CD4-positive, CD25-positive, alpha-beta regulatory T cell (primary cell): Measurements from ENCODE around the gene KCNRG. TPM values are rescaled to one million over a fixed set of nuclear protein-coding genes. Genes with fewer than 3 reads are reported as not detected.
"Not testable (repeated sequence)": the region's sequence is repeated elsewhere in the genome, so short reads cannot be mapped to it uniquely, and the experiment has no call there.

Experiments used
- ATAC-seq, 2 donors: fragments of 150-1000 bp; cut with Tn5 transposase; one replicate each; pipeline ENCODE4 v1.10.0; 2021; ENCODE audit warnings: low read depth in 2 of 2, moderate number of reproducible peaks in 2 of 2, moderate library complexity in 1 of 2
- DNase-seq, 3 donors: peaks; one replicate each; pipeline versions ENCODE4 v3.0.0 to v3.0.0-alpha.2; 2012 to 2022; ENCODE audit warnings: mixed read lengths in 1 of 3
- H3K27ac ChIP-seq: one replicate; pipeline ENCODE4 v1.7.0; 2013; ENCODE audit warnings: mild to moderate bottlenecking, low read length; ENCODE audit not compliant: insufficient read depth, poor library complexity, severe bottlenecking
- H3K27me3 ChIP-seq: one replicate; pipeline ENCODE4 v1.7.0; 2013; ENCODE audit warnings: low read length; ENCODE audit not compliant: control insufficient read depth, insufficient read depth
- H3K36me3 ChIP-seq: one replicate; pipeline ENCODE4 v1.7.0; 2013; ENCODE audit warnings: mild to moderate bottlenecking, low read length, moderate library complexity; ENCODE audit not compliant: control insufficient read depth, insufficient read depth
- H3K4me1 ChIP-seq: 2 replicates; pipeline ENCODE4 v1.7.0; 2013; ENCODE audit warnings: mild to moderate bottlenecking, low read length; ENCODE audit not compliant: insufficient read depth, control insufficient read depth, poor library complexity, severe bottlenecking
- H3K4me3 ChIP-seq: one replicate; pipeline ENCODE4 v1.7.0; 2013; ENCODE audit warnings: low read depth, mild to moderate bottlenecking, low read length, moderate library complexity
- H3K9me3 ChIP-seq, 2 experiments: 1 replicate in 1 of 2; 2 replicates in 1 of 2; pipeline ENCODE4 v1.7.0; 2013; ENCODE audit warnings: low read length in 2 of 2, mild to moderate bottlenecking in 1 of 2, moderate library complexity in 1 of 2; ENCODE audit not compliant: control insufficient read depth in 2 of 2
- H3K27ac Mint-ChIP-seq, 3 donors: one replicate each; pipeline ENCODE4 v1.8.0; 2020 to 2022; ENCODE audit warnings: mild to moderate bottlenecking in 3 of 3, mixed read lengths in 3 of 3, moderate library complexity in 2 of 3
- H3K27me3 Mint-ChIP-seq: one replicate; pipeline ENCODE4 v1.8.0; 2022; ENCODE audit warnings: mild to moderate bottlenecking, mixed read lengths
- H3K36me3 Mint-ChIP-seq: one replicate; pipeline ENCODE4 v1.8.0; 2020; ENCODE audit warnings: mixed read lengths
- H3K4me1 Mint-ChIP-seq, 4 donors: one replicate each; pipeline ENCODE4 v1.8.0; 2020 to 2022; ENCODE audit warnings: mixed read lengths in 4 of 4, mild to moderate bottlenecking in 1 of 4
- H3K4me3 Mint-ChIP-seq, 4 donors: one replicate each; pipeline ENCODE4 v1.8.0; 2020 to 2022; ENCODE audit warnings: mild to moderate bottlenecking in 4 of 4, mixed read lengths in 4 of 4, moderate library complexity in 3 of 4
- H3K9me3 Mint-ChIP-seq, 7 donors: one replicate each; pipeline ENCODE4 v1.8.0; 2020 to 2022; ENCODE audit warnings: mixed read lengths in 7 of 7, mild to moderate bottlenecking in 3 of 7, moderate library complexity in 2 of 7
- polyA plus RNA-seq, 4 donors: library from polyadenylated mRNA; unstranded; fragments of 300-500 nt; fragmentation: Illumina TruSeq; gene quantifications; one replicate each; pipeline ENCODE4 v1.2.3, GENCODE V29; 2021
- total RNA-seq: library from RNA; stranded (reverse); gene quantifications from one replicate; pipeline ENCODE4 v1.2.3, GENCODE V29; 2022

Gene KCNRG
- total and polyA plus RNA-seq, 5 donors from 2014 or later = 0.15 to 0.89 (median 0.47) TPM

- Mint-ChIP-seq H3K4me1 (peaks cover 10 to 30% (median 16%) of the 10 kb centered on the region in 4 donors), H3K36me3 (peaks cover 17% of the 10 kb centered on the region)
- not testable (repeated sequence) for H3K27me3 Mint-ChIP-seq, H3K9me3 ChIP-seq, ATAC-seq, H3K4me1 ChIP-seq, H3K27me3 ChIP-seq, H3K9me3 Mint-ChIP-seq, H3K4me3 ChIP-seq, H3K27ac ChIP-seq, H3K27ac Mint-ChIP-seq, DNase-seq, H3K4me3 Mint-ChIP-seq
- peaks cover 34% of the 10 kb centered on the region for H3K36me3 ChIP-seq
Measured at GRCh38 chr13:50062336-50062735, 47.1 kb downstream of the KCNRG start.

GRCh38 chr13:50065712-50066111 is 50.5 kb downstream of the KCNRG start:
- no peak for ATAC-seq
- H3K27ac Mint-ChIP-seq = peak overlapping the region in 2 of 3 donors; percentile 10 to 75
- peaks cover 29% of the 10 kb centered on the region for H3K36me3 ChIP-seq

GRCh38 chr13:50068508-50068907 is 53.3 kb downstream of the KCNRG start:
- no peak overlapping the region for H3K4me3 ChIP-seq
- Mint-ChIP-seq H3K9me3 (no peaks in the 10 kb centered on the region), H3K4me3 (no peak overlapping the region), H3K36me3 (peaks cover 18% of the 10 kb centered on the region), H3K27me3 (no peaks in the 10 kb centered on the region), H3K4me1 (peaks cover 21 to 56% (median 50%) of the 10 kb centered on the region in 4 donors), H3K27ac (no peak overlapping the region)
- H3K4me1 ChIP-seq = peaks cover 31% of the 10 kb centered on the region
- DNase-seq (no peak), ATAC-seq (no peak)
- H3K27ac ChIP-seq = no peak overlapping the region
- no peaks in the 10 kb centered on the region for H3K27me3 ChIP-seq
- no peaks in the 10 kb centered on the region for H3K9me3 ChIP-seq
- H3K36me3 ChIP-seq = peaks cover 30% of the 10 kb centered on the region

More at GRCh38 chr13:50065712-50066111, 50.5 kb downstream of the KCNRG start:
- Mint-ChIP-seq H3K4me1 (peaks cover 8 to 39% (median 32%) of the 10 kb centered on the region in 4 donors), H3K9me3 (no peaks in the 10 kb centered on the region), H3K4me3 (no peak overlapping the region), H3K36me3 (peaks cover 16% of the 10 kb centered on the region), H3K27me3 (no peaks in the 10 kb centered on the region)
- Histone ChIP-seq H3K27me3 (no peaks in the 10 kb centered on the region), H3K4me3 (no peak overlapping the region), H3K4me1 (peaks cover 11% of the 10 kb centered on the region), H3K27ac (no peak overlapping the region), H3K9me3 (no peaks in the 10 kb centered on the region)
- DNase-seq = no peak

GRCh38 chr13:50069261-50069660 is 54.0 kb downstream of the KCNRG start:
- Mint-ChIP-seq H3K9me3 (no peaks in the 10 kb centered on the region), H3K4me3 (no peak overlapping the region), H3K27me3 (no peaks in the 10 kb centered on the region), H3K27ac (no peak overlapping the region), H3K4me1 (peaks cover 21 to 62% (median 52%) of the 10 kb centered on the region in 4 donors), H3K36me3 (peaks cover 19% of the 10 kb centered on the region)
- no peak for ATAC-seq
- Histone ChIP-seq H3K27me3 (no peaks in the 10 kb centered on the region), H3K4me3 (no peak overlapping the region), H3K9me3 (no peaks in the 10 kb centered on the region), H3K36me3 (peaks cover 30% of the 10 kb centered on the region), H3K4me1 (peaks cover 35% of the 10 kb centered on the region), H3K27ac (peak overlapping the region; percentile 35)
- no peak for DNase-seq

GRCh38 chr13:50070186-50070585 is 54.9 kb downstream of the KCNRG start:
- peaks cover 40% of the 10 kb centered on the region for H3K4me1 ChIP-seq
- no peaks in the 10 kb centered on the region for H3K9me3 ChIP-seq
- no peak for ATAC-seq
- H3K27ac ChIP-seq = peak overlapping the region; percentile 35
- Mint-ChIP-seq H3K4me3 (peak overlapping the region in 2 of 4 donors; percentile 9 to 34), H3K27me3 (no peaks in the 10 kb centered on the region), H3K4me1 (peaks cover 21 to 64% (median 52%) of the 10 kb centered on the region in 4 donors), H3K36me3 (peaks cover 19% of the 10 kb centered on the region), H3K9me3 (no peaks in the 10 kb centered on the region), H3K27ac (peak overlapping the region in 1 of 3 donors; percentile 52)
- peaks cover 26% of the 10 kb centered on the region for H3K36me3 ChIP-seq
- H3K4me3 ChIP-seq = no peak overlapping the region
- peak in 1 of 3 donors; percentile 8 for DNase-seq
- no peaks in the 10 kb centered on the region for H3K27me3 ChIP-seq

Other genes with a start within 250 kb of the KCNRG start
- 25.1 TPM for gene KPNA3, start 222.8 kb upstream of the KCNRG start, total RNA-seq
- 10 to 100 TPM; 24.4 to 28.3 (median 27.8) TPM for gene KPNA3, start 222.8 kb upstream of the KCNRG start, polyA plus RNA-seq
- gene SPRYD7, start 79.1 kb upstream of the KCNRG start, total RNA-seq = 1.8 TPM
- 1 to 10 TPM; 2.7 to 3.8 (median 3.0) TPM for gene SPRYD7, start 79.1 kb upstream of the KCNRG start, polyA plus RNA-seq
- gene TRIM13, start 18.4 kb upstream of the KCNRG start, total RNA-seq = 23.8 TPM
- 10 to 100 TPM; 10.2 to 22.5 (median 13.4) TPM for gene TRIM13, start 18.4 kb upstream of the KCNRG start, polyA plus RNA-seq